Measurements from ENCODE around the gene CCL13. TPM values are rescaled to one million over a fixed set of nuclear protein-coding genes. Genes with fewer than 3 reads are reported as not detected.
A peak's percentile ranks its signal among the peaks of the same experiment; 100 is the strongest.

CCL13 gene
- total and polyA plus RNA-seq, 2 donors: 1.6 to 3.5 TPM

DNA sequence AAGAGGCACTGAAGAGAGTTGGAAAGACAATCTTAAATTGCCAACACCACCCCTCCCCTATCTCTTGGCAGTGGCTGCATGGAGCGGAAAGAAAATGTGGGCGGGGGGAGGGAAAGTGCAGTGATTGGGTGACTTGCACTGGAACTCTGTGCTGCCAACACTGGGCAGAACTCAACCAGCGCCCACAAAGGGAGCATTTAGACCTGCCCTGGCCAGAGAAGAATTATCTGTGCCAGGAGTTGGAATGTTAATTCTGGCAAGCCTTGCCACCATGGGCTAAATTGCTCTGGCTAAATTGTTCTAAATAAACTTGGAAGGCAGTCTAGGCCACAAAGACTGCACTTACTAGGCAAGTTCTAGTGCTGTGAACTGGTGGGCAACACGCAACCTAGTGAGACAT is 6.5 kb upstream of the CCL13 start:
- no peaks in the 10 kb centered on the region for H3K36me3 ChIP-seq (ENCODE audit: insufficient read depth)
- H3K4me1 ChIP-seq (ENCODE audit: insufficient read depth): no peaks in the 10 kb centered on the region
- WGBS: 78% methylated on average over 4 of the region's 4 CpGs
- no peak overlapping the region for H3K4me3 ChIP-seq (ENCODE audit: low read depth, low read length)
- H3K27ac ChIP-seq (ENCODE audit: low read depth): no peak overlapping the region
- DNase-seq (ENCODE audit: extremely low spot score): no peak

- H3K27ac ChIP-seq (ENCODE audit: low read depth): no peak overlapping the region
Measured at GRCh38 chr17:34351096-34351495, 5.2 kb upstream of the CCL13 start.

GRCh38 chr17:34352191-34352590 is 4.1 kb upstream of the CCL13 start:
- Histone ChIP-seq H3K36me3 (ENCODE audit: insufficient read depth) (no peaks in the 10 kb centered on the region), H3K4me1 (ENCODE audit: insufficient read depth) (no peaks in the 10 kb centered on the region), H3K4me3 (ENCODE audit: low read depth, low read length) (no peak overlapping the region), H3K27ac (ENCODE audit: low read depth) (no peak overlapping the region)
- no peak for DNase-seq (ENCODE audit: extremely low spot score)

More at GRCh38 chr17:34351096-34351495, 5.2 kb upstream of the CCL13 start:
- 53% methylated on average over 1 of the region's 1 CpG for WGBS
- no peak overlapping the region for H3K4me3 ChIP-seq (ENCODE audit: low read depth, low read length)
- H3K36me3 ChIP-seq (ENCODE audit: insufficient read depth): no peaks in the 10 kb centered on the region
- no peak for DNase-seq (ENCODE audit: extremely low spot score)
- H3K4me1 ChIP-seq (ENCODE audit: insufficient read depth): no peaks in the 10 kb centered on the region

GRCh38 chr17:34354637-34355036 is 1.6 kb upstream of the CCL13 start:
- no peak for DNase-seq (ENCODE audit: extremely low spot score)
- Histone ChIP-seq H3K4me1 (ENCODE audit: insufficient read depth) (no peaks in the 10 kb centered on the region), H3K4me3 (ENCODE audit: low read depth, low read length) (no peak overlapping the region), H3K36me3 (ENCODE audit: insufficient read depth) (no peaks in the 10 kb centered on the region), H3K27ac (ENCODE audit: low read depth) (no peak overlapping the region)

- H3K4me3 ChIP-seq (ENCODE audit: low read depth, low read length): no peak overlapping the region
- no peak for DNase-seq (ENCODE audit: extremely low spot score)
- H3K36me3 ChIP-seq (ENCODE audit: insufficient read depth): no peaks in the 10 kb centered on the region
- 74% methylated on average over 2 of the region's 2 CpGs for WGBS
- no peaks in the 10 kb centered on the region for H3K4me1 ChIP-seq (ENCODE audit: insufficient read depth)
- H3K27ac ChIP-seq (ENCODE audit: low read depth): no peak overlapping the region
Measured at GRCh38 chr17:34357398-34357797, 1.1 kb downstream of the CCL13 start.

GRCh38 chr17:34358631-34359030 is 2.4 kb downstream of the CCL13 start:
- no peak for DNase-seq (ENCODE audit: extremely low spot score)
- Histone ChIP-seq H3K4me3 (ENCODE audit: low read depth, low read length) (no peak overlapping the region), H3K27ac (ENCODE audit: low read depth) (no peak overlapping the region), H3K36me3 (ENCODE audit: insufficient read depth) (no peaks in the 10 kb centered on the region), H3K4me1 (ENCODE audit: insufficient read depth) (no peaks in the 10 kb centered on the region)
- WGBS: 94% methylated on average over 3 of the region's 3 CpGs

GRCh38 chr17:34360601-34361270 is 4.5 kb downstream of the CCL13 start:
- H3K27ac ChIP-seq (ENCODE audit: low read depth): no peak overlapping the region
- H3K4me1 ChIP-seq (ENCODE audit: insufficient read depth): no peaks in the 10 kb centered on the region
- DNase-seq (ENCODE audit: extremely low spot score): no peak
- WGBS: 83% methylated on average over 11 of the region's 11 CpGs
- H3K4me3 ChIP-seq (ENCODE audit: low read depth, low read length): no peak overlapping the region
- H3K36me3 ChIP-seq (ENCODE audit: insufficient read depth): no peaks in the 10 kb centered on the region

DNA sequence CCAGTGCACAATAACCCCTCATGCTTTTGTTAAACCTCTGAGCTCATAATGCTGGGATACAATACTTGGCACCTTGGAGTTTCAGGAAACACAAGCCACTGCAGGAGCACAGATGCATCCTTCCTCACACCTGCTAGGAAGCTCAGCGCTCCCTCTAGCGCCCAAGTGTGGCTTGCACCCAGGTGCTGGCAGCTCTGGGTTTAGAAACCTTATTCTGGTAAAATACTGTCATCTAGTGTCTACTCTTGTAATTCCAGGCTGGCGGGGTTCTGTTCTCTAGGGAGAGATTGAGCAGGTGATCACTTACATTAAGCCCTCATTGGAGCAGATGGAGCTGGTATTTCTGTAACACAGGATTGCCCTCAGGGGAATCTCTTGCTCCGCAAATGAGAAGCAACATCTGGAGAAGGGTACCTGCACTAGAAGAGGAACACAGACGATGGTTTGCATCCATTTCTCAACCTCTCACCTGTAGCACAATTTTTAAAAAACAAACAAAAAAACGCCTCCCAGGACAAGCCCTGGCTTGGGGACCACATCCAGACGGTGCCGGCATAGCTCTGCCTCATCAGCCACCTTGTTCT is 5.3 kb downstream of the CCL13 start:
- Histone ChIP-seq H3K36me3 (ENCODE audit: insufficient read depth) (no peaks in the 10 kb centered on the region), H3K4me1 (ENCODE audit: insufficient read depth) (no peaks in the 10 kb centered on the region), H3K27ac (ENCODE audit: low read depth) (no peak overlapping the region), H3K4me3 (ENCODE audit: low read depth, low read length) (no peak overlapping the region)
- DNase-seq (ENCODE audit: extremely low spot score): peak; percentile 77
- WGBS: 22% methylated on average over 8 of the region's 8 CpGs

- Histone ChIP-seq H3K4me1 (ENCODE audit: insufficient read depth) (no peaks in the 10 kb centered on the region), H3K36me3 (ENCODE audit: insufficient read depth) (no peaks in the 10 kb centered on the region), H3K4me3 (ENCODE audit: low read depth, low read length) (no peak within 1 kb of the TSS), H3K27ac (ENCODE audit: low read depth) (no peak within 1 kb of the TSS)
- no peak for DNase-seq (ENCODE audit: extremely low spot score)
- WGBS: 45% methylated on average over 5 of the region's 5 CpGs
Measured at GRCh38 chr17:34363183-34363661, 6.9 kb downstream of the CCL13 start, which contains the start of gene CCL1. Gene CCL1, minus strand, starts transcription at chr17:34363233. Its CDS starts 72 bp downstream, at chr17:34363161.

GRCh38 chr17:34364751-34365150 is 8.5 kb downstream of the CCL13 start:
- Histone ChIP-seq H3K27ac (ENCODE audit: low read depth) (no peak overlapping the region), H3K4me3 (ENCODE audit: low read depth, low read length) (no peak overlapping the region)
- WGBS: 80% methylated on average over 2 of the region's 2 CpGs

GRCh38 chr17:34365340-34365739 is 9.1 kb downstream of the CCL13 start:
- no peaks in the 10 kb centered on the region for H3K4me1 ChIP-seq (ENCODE audit: insufficient read depth)
- H3K36me3 ChIP-seq (ENCODE audit: insufficient read depth): no peaks in the 10 kb centered on the region
- 79% methylated on average over 2 of the region's 2 CpGs for WGBS
- DNase-seq (ENCODE audit: extremely low spot score): no peak
- H3K4me3 ChIP-seq (ENCODE audit: low read depth, low read length): no peak overlapping the region
- H3K27ac ChIP-seq (ENCODE audit: low read depth): no peak overlapping the region

More at GRCh38 chr17:34364751-34365150, 8.5 kb downstream of the CCL13 start:
- Histone ChIP-seq H3K4me1 (ENCODE audit: insufficient read depth) (no peaks in the 10 kb centered on the region), H3K36me3 (ENCODE audit: insufficient read depth) (no peaks in the 10 kb centered on the region)
- no peak for DNase-seq (ENCODE audit: extremely low spot score)

- H3K27ac ChIP-seq (ENCODE audit: low read depth): no peak overlapping the region
- H3K4me3 ChIP-seq (ENCODE audit: low read depth, low read length): no peak overlapping the region
- 26% methylated on average over 1 of the region's 1 CpG for WGBS
- no peaks in the 10 kb centered on the region for H3K36me3 ChIP-seq (ENCODE audit: insufficient read depth)
- H3K4me1 ChIP-seq (ENCODE audit: insufficient read depth): no peaks in the 10 kb centered on the region
- DNase-seq (ENCODE audit: extremely low spot score): no peak
Measured at GRCh38 chr17:34366010-34366409, 9.7 kb downstream of the CCL13 start.

DNA sequence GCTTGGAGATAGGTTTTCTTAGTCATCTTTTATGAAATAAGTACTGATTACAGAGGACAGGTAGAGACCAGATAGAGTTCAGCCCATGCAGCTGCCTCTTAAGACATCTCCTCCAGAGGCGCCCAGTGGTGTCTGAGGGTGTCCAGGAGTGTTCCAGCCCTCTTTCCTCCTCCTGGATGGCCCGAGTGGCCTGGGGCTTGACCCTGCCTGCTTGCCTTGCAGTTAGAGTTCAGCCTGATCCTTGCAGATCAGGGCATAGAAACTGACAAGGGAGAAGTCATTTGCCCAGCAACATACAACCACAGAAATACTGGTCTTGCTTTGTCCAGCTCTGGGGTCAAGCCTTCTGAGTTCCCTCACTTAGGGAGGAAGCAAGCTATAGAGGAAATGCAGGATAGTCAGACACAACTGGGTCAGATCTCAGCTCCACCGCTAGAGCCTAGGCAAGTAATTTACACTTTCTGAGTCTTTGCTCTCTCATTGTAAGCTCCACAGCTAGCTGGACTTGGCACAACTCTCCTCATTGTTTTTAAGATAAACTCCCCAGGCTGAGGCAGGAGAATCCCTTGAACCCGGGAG is 10.3 kb downstream of the CCL13 start:
- H3K36me3 ChIP-seq (ENCODE audit: insufficient read depth): no peaks in the 10 kb centered on the region
- H3K4me1 ChIP-seq (ENCODE audit: insufficient read depth): no peaks in the 10 kb centered on the region
- WGBS: 59% methylated on average over 4 of the region's 4 CpGs
- no peak overlapping the region for H3K27ac ChIP-seq (ENCODE audit: low read depth)
- no peak for DNase-seq (ENCODE audit: extremely low spot score)
- no peak overlapping the region for H3K4me3 ChIP-seq (ENCODE audit: low read depth, low read length)

GRCh38 chr17:34367486-34368195 is 11.4 kb downstream of the CCL13 start:
- no peak overlapping the region for H3K27ac ChIP-seq (ENCODE audit: low read depth)
- H3K4me3 ChIP-seq (ENCODE audit: low read depth, low read length): no peak overlapping the region
- WGBS: 68% methylated on average over 9 of the region's 9 CpGs
- H3K36me3 ChIP-seq (ENCODE audit: insufficient read depth): no peaks in the 10 kb centered on the region
- no peak for DNase-seq (ENCODE audit: extremely low spot score)
- H3K4me1 ChIP-seq (ENCODE audit: insufficient read depth): no peaks in the 10 kb centered on the region

All from urinary bladder (tissue), 4 donors.